Activated CD4-positive, alpha-beta T cell treated with anti-CD3 and anti-CD28 coated beads for 24 hours (primary cell): ENCODE data around the gene OR1I1.

Experiments used
- DNase-seq, 2 donors: peaks; one replicate each; pipeline ENCODE4 v3.0.0-alpha.2; 2020; ENCODE audit warnings: low read depth in 2 of 2

The OR1I1 gene

GRCh38 chr19:15118248-15118647, 36.2 kb downstream of the OR1I1 start:
- no peak for DNase-seq

DNA sequence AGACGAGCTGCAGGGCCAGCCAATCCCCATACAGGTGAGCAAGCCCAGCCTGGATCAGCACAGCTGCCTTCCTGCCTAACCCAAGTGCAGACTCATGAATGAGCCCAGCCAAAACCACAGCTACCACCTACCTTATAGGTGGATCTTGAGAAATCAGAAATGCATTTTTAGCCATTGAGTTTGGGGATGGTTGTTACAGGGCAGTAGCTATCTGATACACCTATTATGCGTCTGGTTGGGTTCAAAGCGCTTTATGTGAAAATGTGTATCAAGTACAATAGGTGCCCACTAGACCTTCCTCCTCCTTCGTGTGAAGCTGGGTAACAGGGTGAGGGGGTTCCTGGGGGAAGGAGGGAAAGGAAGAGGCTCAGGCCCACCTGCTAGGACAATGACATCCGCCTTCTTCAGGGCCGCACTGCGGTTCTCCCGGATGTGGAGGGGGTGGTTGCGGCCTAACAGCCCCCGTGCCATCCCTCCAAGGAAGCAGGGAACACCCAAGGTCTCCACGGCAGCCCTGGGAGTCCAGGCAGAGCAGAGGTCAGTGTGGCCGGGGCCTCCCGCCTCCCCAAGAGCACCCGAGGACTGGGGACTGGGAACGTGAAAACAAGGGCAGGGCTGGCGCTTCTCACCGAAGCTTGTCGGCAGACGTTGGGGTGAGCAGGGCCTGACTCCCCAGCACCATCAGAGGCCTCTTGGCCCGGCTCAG, 36.9 kb downstream of the OR1I1 start:
- DNase-seq, result no peak

- no peak for DNase-seq
These were observed 38.4 kb downstream of the OR1I1 start for GRCh38 chr19:15120135-15121026.

DNA sequence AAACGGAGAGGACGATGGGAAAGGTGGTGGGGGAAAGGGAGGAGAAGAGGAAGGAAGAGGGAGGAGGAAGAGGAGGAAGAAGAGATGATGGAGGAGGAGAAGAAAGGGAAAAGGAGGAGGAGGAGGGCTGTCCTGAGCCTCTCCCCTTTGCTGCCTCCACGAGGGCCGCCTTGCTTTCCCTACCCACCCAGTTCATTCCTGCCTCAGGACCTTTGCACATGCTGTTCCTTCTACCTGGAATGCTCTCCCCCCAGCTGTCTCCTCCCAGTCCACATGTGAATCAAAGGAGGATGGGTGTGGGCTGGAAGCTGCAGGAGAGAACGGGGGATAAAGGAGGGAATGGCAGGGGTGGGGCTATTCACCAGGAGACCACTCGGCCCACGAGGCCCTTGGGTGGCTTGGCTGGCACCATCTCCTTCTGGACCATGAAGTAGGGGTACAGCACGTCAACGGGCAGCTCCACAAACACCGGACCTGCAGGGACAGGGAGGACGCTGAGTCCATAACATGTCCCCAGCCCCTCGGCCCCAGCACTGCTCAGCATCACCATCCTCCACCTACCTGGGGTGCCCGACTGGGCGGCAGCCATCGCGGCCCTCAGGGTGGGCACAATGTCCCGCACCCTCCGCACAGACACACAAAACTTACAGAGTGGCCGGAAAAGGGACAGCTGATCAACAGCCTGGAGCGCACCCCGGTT, 40.5 kb downstream of the OR1I1 start:
- no peak for DNase-seq

GRCh38 chr19:15123031-15123890, 41.2 kb downstream of the OR1I1 start:
- DNase-seq, result no peak

DNA sequence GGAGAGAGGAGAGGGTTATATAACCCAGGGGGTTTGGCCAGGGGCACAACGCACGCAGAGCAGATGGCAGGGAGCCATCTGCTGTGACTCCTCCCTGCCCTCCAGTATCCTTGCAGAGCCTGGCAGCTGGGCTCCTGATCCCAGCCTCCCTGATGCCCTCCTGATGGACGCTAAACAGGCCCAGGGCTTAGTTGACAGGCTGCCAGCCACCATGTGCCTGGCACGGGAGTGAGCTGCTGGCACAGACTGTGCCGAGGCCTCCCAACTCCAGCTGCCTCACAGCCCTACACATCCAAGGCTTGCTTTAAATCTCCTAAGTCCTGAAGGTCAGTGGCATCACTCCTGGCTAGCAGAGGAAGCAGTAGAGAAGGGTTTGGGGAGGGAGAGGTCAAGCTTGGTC, 41.9 kb downstream of the OR1I1 start:
- no peak for DNase-seq

- peak in 1 of 2 donors; percentile 75 for DNase-seq
These were observed 42.7 kb downstream of the OR1I1 start for GRCh38 chr19:15124572-15125231.

GRCh38 chr19:15125232-15126067, 43.4 kb downstream of the OR1I1 start:
- peak; percentile 96 to 98 for DNase-seq

GRCh38 chr19:15126131-15126910, 44.3 kb downstream of the OR1I1 start:
- DNase-seq, result no peak

- no peak for DNase-seq
These were observed 46.3 kb downstream of the OR1I1 start for GRCh38 chr19:15128162-15128770.

GRCh38 chr19:15129856-15130585, 48.0 kb downstream of the OR1I1 start:
- peak in 1 of 2 donors; percentile 29 for DNase-seq

- DNase-seq, result no peak
These were observed 54.4 kb downstream of the OR1I1 start for GRCh38 chr19:15136234-15136954.

DNA sequence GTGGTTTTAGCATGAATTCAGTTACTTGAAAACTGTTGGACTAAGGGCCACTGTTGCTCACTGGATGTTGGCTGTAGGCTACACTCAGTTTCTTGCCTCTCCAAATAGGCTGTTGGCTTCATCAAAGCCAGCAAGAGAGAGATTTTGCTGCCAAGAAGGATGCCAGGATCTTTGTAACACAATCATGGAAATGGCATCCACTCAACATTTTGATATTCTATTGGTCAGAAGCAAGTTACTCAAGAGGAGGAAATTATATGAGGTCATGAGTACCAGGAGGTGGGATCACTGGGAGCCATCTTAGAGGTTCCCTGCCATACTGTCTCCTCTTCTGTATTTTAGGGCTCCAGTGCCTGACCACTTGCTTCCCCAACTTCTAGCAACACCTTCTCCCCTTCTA, 55.8 kb downstream of the OR1I1 start:
- no peak for DNase-seq

DNA sequence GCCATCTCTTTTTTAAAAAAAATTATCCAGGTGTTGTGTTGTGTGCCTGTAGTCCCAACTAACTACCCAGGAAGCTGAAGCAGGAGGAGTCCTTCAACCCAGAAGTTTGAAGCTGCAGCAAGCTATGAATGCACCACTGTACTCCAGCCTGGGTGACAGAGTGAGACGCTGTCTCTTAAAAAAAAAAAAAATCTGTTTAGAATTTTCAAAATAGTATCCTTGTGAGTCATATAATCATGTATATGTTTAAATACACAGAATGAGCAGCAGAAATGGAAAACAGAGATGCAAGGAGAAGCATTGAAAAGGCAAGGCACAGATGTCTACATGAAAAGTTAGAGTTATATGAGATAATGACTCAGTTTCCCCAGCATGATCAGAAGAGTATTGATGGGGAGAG, 56.4 kb downstream of the OR1I1 start:
- DNase-seq, result no peak

GRCh38 chr19:15141143-15141542, 59.1 kb downstream of the OR1I1 start:
- DNase-seq, result no peak

GRCh38 chr19:15142313-15142712, 60.3 kb downstream of the OR1I1 start:
- no peak for DNase-seq
